ENCODE data around the gene ANKS1A.
"Not testable (repeated sequence)": the region's sequence is repeated elsewhere in the genome, so short reads cannot be mapped to it uniquely, and the experiment has no call there.

The ANKS1A gene

DNA sequence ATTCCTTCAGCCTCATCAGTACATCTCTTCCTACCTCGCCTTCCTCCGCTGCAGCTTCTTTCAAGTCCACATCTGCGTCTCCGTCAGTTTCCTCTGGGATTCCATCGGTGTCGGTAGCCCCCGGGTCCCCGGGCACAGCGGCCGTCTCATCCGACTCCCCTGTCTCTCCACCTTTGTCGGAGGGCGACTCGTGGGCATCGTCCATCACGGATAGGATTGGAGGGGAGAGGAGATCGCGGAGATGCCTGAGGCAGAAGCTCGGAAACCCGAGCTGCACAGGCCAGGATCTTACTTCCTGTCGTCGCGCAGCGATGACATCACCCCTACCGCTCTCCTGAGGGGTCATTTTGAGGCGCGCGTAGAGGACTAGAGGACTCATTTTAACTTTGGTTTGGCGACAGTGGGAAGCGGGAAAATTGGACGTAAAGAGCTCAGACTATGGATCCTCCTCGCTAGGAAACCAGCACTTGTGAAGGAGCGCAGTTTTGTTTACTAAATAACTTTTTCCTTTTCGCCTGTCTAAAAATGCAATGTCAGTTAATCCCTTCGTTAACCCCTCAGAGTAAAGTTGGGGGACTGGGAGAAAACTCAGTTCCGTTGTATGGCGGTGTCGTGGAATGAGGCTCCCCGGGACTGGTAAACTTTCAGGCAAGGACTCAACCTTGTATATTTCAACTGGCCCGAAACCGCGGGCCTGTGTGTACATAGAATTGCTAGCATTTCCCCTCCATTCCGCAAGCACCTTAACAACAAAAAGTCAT, 1.1 kb upstream of the ANKS1A start, which contains the start of gene TAF11:
Gene TAF11, minus strand, starts transcription at position 290 of the 761 bp plus-strand sequence. Its CDS starts 85 bp downstream, at position 205.
- peak; percentile 73 for FAIRE-seq

DNA sequence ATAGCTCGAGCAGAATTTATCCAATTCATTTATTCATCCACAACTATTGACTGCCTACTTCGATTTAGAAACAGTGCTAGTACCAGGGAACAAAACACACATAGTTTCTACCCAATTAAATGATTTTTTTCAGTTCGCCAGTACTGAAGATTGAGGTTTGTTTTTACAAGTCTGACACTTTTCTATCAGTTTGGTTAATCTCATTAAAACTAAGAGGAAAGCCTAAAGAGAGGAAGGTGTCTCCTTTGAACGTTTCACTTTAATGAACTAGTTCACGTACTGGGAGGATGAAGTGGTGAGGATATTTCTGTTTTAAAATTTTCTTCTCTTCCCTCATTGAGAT, 570 bp upstream of the ANKS1A start:
- no peak for FAIRE-seq

DNA sequence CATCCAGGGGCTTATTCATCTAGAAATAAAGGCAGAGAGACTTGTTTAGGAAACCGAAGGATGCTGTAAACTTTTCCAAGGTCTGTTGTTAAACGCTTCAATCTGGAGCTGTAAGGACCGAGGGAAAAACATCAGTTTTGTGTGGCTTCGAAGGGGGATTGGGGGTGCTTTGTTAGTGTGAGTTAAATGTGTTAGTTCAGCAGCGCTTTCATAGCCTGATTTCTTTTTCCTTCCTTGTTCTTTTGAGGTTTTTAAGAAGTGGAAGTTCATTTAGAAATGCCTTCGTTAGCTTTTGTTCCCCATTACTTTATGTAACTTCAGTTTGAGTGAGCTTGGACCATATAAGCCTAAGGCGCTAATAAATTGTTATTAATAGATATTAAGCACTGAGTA, 1.5 kb downstream of the ANKS1A start:
- FAIRE-seq = no peak

DNA sequence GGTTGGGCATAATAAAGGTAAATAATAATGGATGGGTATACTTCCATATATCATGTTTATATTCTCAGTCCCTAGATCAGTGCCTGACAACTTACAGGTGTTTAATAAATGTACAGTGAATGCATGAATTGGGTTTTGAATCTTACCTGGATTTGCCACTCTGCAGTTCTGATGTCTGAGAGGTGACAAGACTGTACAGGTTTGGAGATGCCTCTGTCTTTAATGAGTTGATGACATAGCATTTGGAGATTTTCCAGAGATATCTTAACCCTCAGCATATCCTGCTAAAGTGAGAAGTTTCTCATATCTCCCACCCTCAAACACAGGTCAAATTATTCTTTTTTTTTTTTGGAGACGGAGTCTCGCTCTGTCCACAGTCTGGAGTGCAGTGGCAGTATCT, 2.2 kb downstream of the ANKS1A start:
- FAIRE-seq = no peak

DNA sequence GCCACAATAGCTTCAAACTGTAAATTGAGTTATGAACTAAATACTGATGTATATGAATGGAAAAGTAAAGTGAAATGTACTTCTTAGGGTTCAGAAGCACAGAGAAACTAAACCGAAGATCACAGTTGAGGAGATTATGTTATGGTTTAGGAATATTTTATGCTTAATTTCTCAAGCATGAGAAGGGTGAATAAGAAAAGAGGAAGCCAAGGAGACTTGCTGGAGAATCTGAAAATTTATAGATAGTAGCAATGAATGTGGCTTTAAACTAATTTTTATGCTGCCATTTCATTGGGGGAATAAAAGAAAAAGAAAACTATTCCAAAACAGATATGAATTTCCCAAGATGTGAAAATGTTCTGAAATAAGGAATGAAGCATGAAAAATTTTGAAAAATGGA, 5.6 kb downstream of the ANKS1A start:
- FAIRE-seq = no peak

DNA sequence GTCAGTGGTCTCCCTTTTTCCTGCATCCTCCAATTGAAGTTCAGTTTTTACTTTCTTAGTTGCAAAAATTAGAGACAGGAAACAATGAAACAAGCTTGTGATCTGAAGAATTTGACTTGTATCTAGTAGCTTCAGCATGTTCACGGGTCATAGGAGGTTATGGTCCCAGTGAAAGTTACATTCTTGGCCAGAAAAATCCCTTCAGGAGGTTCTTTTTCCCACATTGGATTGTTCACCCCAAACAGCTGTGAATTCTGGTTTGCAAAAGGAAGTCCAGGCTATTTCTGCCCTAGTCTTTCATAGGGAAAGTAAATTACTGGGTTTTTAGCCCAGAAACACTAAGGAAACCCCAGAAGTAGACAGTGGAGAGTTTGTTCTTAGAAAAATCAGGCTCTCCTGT, 8.1 kb downstream of the ANKS1A start:
- FAIRE-seq = no peak

DNA sequence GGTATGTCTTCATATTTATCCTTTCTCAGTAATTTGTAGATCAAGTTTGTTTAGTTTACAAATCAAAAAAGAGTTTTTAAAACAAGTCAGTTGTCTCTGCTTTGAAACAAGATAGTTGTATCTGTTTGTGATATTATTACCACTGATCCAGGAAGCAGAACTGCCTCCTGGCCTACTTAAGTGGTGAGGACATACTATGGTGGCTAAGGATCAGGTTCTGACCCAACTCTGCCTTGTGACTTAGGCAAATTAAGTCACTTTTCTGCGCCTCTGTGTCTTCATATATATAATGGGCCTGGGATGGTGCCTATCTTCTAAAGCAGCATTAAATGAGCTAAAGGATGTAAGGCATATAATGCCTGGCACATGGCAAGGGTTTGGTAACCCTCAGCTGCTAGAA, 8.7 kb downstream of the ANKS1A start:
- FAIRE-seq = no peak

DNA sequence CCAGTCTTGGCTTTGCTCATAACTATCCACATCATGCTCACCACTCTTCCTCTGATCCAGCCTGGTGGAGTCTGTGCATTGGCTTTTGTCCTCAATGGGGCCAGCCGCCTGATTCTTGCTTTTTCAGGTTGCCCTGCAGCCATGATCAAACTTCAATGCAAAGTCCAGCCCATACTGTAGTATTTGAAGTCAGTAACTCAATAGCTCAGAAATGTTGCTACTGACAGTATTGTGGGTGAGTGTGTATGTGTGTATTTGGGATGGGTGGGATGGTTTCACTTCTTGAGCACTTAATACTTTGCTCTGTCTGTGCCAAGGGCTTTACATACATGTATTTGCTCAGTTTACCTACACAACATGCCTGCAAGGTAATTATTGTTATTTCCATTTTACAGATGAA, 10.7 kb downstream of the ANKS1A start:
- not testable (repeated sequence) for FAIRE-seq

DNA sequence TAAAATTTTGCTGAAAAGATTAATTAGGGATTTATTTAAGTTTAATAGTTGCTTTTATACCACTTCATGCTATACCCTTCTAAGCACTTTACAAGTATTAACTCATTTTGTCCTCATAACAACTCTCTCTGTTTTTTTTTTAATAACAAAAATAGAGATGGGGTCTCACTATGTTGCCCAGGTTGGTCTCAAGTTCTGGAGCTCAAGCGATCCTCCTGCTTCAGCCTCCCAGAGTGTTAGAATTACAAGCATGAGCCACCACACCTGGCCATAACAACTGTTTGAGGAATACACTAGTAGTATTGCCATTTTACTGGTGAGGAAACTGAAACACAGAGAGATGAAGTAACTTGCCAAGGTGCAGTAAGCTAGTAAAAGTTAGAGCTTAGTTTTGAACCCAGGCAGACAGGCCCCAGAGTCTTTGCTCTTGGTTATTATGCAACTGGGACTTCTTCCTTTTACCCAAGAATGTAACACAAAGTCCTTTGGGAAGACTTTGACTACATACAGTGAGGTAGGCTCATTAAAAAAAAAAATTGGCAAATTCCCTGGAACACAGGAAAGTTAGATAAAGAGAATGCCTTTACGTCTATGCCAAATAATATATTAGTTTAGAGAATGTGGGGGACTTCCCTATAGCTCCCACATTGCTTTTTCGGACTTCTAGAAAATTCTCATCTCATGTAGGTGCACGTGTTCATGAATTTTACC, 11.4 kb downstream of the ANKS1A start:
- FAIRE-seq = no peak

DNA sequence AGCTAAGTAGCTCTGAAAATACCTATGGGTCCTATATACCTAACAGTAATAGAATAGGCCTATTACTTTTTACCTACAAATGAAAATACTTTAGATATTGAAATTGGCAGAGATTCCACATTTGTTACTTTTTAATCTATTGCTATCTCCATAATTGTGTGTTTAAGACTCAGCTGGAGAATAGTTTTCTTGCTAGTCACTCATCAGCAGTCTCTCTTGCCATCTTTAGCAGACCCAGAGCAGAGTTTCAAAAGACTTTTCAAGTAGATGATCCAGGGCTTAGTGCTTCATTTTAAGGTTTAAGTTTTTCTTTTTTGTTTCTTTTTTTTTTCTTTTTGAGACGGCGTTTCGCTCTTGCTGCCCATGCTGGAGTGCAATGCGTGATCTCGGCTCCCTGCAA, 12.9 kb downstream of the ANKS1A start:
- no peak for FAIRE-seq

DNA sequence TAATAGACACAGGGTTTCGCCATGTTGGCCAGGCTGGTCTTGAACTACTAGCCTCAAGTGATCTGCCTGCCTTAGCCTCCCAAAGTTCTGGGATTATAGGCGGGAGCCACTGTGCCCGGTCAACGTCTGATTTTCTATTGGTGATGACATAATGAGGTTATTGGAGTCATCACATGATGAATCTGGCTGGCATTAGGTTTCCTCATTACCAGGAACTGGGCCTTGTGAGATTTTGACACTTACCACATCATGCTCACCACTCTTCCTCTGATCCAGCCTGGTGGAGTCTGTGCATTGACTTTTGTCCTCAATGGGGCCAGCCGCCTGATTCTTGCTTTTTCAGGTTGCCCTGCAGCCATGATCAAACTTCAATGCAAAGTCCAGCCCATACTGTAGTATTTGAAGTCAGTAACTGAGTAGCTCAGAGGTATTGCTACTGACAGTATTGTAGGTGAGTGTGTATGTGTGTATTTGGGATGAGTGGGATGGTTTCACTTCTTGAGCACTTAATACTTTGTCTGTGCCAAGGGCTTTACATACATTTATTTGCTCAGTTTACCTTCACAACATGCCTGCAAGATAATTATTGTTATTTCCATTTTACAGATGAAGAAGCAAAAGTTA, 16.0 kb downstream of the ANKS1A start:
- no peak for FAIRE-seq

DNA sequence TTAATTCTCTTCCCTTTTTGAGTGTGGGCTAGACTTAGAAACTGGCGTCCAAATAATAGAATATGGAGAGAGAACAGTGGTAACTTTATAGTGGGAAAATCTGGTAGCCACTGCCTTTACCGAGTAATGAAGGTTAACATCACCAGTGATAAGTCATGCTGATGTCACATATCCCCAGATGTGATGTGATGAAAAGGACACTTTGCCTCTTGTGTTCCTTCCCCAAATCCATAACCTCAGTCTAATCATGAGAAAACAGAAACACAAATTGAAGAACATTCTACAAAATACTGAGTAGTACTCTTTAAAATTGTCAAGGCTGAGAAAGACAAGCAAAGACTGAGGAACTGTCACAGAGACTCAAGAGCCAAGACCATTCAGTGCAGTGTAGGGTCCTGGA, 17.8 kb downstream of the ANKS1A start:
- no peak for FAIRE-seq

DNA sequence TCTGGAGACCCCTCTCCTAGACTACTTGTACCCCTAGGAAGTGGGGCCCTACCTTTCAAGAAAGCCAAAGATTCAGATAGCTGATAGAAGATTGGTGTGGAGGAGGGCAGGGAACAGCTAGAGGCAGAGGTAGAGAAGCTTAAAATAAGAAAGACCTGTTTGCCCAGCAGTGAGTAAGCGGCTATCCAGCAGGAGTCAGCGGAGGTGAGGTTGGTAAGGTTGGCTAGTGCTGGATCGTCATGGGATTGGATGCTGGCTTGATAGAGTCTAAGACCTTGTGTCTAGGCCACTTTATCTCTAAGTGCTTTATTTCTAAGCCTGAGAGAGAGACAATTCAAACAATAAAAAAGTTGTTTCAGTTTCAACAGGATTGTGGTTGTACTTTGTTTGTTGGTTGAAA, 19.1 kb downstream of the ANKS1A start:
- no peak for FAIRE-seq

DNA sequence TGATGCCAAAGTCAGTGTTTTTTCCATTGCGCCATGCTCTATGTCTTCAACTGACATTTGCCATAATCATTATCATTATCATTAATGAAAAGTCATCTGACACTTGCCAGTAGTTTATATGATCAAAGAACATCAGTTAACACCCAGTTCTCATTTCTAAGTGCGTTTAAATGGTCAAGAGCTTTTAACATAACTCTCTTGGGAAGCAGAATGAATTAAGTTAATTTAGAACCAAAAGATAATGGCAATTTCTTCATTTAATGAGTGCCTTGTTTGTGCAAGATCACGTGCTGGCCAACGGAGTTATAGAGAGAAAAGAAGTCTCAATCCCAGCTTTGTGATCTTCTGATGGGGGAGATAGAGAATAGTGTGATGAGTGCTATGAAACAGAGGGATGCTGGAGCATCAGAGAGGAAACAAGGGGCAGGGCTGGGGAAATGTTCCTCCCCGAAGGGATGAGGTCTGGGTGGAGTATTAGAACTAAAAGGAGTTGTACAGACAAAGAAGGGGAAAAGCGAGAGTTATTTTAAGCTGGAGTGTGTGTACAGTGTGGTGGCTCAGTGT, 20.3 kb downstream of the ANKS1A start:
- no peak for FAIRE-seq

DNA sequence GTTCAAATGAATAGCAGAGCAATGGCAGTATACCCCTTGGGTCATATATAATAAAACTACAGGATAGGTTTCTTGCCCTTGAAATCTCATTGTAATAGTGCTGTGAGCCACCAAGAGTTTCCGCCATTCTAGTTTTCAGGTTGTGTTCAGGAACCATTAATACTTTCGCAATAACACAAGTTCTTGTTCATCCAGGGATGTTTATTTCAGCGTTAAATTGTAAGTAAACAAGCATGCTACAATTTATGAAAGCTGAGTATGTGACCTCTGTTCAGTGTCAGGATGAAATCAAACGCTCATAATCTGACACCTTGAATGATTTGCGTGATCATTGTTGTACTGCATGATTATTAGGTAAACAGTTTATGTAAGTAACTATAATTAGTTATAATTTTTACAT, 22.8 kb downstream of the ANKS1A start:
- no peak for FAIRE-seq

DNA sequence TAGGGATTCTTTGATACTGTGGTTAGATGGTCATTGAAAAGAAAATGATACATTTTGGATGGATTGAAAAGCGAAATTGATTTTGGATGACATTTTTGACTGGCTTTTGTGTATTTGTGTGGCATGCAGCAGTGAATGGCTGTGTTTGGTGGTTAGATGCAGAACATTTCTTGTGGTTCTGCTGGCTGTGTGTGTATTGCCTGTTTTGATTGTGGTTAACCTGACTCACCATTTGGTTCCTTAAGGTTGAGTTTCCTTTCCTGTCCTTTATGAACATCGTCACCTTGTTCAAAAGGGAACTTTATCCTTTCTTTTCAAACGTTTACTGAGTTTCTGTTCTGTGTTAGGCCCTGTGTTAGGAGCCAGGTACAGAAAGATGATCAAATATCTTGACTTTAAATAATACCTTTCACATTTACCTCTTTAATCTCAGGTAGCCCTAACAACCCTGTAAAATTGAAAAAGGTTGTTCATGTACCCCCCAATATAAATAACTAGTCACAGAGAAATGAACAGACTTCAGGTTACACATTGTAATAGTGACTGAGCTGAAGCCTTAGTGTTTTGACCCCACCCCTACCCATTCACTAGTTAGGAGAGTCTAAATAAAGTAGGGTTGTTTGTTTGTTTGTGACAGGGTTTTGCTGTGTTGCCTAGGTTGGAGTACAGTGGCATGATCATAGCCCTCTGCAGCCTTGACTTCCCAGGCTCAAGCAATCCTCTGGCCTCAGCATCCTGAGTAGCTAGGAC, 23.8 kb downstream of the ANKS1A start:
- FAIRE-seq = no peak

DNA sequence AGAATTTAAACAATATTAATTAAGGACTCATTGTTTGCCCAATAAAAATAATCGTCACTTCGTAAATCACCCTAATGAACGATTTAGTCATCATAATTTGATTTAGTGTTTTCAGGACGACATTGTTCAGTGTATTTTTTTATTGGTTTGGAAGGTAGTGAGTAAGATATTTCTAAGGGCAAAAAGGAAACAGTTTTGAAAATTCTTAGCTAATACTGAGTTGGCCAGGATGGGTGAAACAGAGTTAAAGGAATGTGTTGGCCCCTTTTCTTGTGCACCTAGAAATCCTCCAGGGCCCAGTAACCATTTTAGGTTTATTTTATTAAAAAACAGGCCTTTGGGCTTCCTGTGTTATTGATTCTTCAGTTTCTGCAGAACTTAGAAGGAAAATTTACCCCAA, 25.3 kb downstream of the ANKS1A start:
- no peak for FAIRE-seq

DNA sequence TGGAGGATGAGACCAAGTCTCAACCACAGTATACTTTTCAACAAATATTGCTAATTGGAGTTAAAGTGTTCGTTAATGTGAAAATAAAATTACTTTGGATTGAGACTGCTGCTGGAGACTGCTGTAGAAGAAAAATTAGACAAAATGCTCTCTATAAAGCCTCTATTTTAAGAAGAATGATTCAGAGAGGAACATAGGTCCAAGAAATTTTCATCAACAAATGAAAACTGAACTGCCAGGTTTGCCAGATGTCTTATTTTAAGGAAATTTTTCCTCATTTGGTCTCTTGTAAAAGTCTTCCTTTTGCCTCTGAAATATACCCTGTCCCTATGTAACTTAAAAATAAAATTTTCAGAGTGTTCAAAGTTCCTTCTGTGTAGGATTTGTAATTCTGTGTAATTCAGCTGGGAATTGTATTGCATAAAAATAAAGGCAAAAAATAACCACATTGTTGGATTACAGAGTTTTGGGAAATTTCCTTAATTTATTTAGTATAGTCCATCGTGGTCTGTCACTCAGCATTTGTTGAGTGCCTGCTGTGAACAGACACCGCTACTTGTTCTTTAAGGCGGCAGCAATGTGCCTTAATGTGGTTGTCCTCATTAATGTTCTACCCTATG, 27.4 kb downstream of the ANKS1A start:
- no peak for FAIRE-seq

DNA sequence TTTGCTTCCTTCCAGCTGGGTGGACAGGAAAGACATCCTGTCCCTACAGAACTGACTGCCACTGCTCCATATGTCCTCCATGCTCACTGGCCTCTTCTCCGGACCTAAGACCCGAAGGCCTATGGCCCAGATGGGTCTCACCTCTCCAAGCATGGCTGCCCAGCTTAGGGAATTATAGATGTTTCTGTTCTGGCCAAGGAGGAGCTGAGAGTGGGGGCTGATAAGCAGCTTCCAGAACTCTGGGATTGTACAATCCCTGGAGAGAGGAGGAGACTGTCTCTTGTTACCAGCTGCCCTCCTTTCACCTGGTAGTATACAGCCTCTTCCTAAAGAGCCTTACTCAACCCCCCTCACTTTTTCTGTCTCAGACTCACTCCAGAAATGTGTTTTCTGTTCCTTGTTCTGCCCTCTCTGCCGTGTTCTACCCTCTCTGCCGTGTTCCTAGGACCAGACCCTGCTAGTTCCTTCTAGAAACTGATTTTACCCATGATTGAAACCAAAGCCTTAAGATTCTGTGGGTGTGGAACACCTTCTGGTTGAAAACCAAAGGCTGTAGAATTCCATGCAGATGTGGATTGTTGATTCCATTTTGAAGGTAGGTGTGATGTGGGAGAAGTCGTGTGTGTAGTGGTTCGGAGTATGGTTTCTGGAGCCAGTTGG, 28.7 kb downstream of the ANKS1A start:
- FAIRE-seq = no peak

DNA sequence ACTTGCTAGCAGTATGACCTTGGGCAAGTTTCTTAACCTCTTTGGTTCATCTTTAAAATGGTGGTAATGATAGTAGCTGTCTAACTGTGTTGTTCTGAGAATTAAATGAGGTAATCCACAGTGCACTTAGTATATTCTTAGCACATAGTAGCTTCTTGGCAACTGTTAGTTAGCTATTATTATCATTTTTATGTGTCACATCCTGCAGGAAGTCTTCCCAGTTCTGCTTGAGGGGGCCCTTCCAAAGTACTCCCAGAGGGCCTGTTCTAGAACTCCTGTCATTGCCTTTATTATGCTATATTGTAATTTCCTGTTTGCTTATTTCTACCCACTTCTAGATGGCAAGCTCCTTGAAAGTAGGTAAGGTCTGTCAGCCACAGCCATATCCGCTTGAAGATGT, 30.6 kb downstream of the ANKS1A start:
- FAIRE-seq = no peak

DNA sequence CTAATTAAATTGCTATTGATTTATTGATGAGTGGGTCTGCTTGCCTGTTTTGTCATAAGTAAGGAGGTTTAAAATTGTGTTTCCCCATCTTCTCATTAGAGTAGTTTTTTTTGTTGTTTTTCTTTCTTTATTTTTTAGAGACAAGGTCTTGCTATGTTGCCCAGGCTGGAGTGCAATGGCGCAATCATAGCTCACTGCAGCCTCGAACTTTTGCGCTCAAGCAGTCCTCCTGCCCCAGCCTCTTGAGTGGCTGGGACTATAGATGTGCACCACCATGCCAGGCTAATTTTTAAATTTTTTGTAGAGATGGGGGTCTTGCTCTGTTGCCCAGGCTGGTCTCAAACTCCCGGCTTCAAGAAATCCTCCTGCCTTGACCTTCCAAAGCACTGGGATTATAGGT, 31.0 kb downstream of the ANKS1A start:
- FAIRE-seq = no peak

DNA sequence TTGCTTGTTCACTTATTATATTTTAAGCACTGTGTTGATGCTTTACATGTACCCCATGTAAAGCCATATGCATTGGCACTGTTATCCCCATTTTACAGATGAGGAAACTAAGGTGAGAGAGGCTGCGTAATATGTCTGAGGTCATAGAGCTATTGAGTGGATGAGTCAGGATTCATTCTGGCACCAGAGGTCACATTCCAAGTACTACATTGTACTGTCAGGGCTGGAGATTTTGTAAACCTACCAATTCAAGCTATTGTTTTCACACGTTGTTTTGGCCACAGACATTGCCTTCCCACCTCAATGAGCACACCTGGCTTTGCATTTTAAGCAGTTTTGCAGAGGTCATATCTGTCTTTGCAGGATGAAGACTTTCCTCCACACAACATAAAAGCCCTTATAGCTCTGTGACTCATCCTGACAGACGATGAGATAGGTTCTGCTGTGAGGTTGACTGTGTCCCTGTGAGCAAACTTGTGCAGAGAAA, 33.2 kb downstream of the ANKS1A start:
- FAIRE-seq = no peak
